ENCODE results near the gene VGF.

Gene VGF

DNA sequence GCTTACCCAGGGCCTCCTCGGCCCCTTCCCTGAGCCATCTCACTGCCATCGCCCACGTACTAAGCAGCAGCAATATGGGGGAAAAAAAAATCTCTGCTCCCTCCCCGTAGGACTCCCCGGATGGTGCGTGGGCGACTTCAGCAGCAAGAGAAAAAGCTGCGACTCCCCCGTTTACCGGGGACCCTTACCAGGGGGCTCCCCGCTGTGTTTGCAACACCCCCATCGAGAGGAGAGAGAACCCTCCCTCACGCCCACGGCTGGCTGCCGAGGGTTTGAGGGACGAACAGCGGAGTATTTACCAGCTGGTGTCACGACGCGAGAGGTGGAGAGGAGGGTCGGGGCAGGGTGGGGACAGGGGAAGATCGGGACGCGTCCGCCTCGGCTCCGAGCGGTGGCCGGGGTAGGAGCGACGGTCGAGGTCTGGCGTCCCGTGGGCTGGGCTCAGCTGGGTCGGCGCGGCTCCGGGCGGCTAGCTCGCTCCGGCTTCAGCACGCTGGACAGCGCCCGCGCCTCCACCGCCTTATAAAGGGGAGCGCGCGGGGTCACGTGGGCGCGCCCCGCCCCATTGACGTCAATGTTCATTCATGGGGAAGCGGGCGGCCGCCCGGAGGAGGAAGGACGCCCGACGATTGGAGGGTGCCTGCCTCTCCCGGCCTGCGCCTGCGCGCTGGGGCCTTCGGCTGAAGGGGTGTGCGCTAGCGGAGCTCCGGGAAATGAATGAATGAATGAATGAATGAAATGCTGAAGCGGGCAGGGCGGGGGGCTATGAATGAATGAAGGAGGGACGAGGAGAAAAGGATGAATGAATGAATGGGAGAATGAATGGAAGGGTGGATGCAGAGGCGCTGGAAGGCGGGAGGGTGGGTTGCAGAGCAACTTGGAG, at the start of gene VGF:
Gene VGF, minus strand, starts transcription at position 495 of the 883 bp plus-strand sequence. CDS start 726 bp downstream, outside the sequence.
- CTCF ChIA-PET: interaction anchor here (0.6 to 2.4 kb wide), 7 partner anchors 9 to 258 kb away, joined by 3 to 14 read pairs (median 5); no protein-coding TSS in a partner anchor
- H3K27ac ChIP-seq (ENCODE audit: extremely low read depth, low read depth, low read length): no peak within 1 kb of the TSS
- TF ChIP-seq ZXDB (tag by site-specific recombination; IDR thresholded peaks at IDR 0.05): peak; percentile 77; the same call in 1 of the 2 replicates
- TF ChIP-seq ZNF501 (tag by site-specific recombination; IDR thresholded peaks at IDR 0.05): peak; percentile 60; the same call in 1 of the 2 replicates
- no peak for TF ChIP-seq ZNF704 (tag by site-specific recombination; IDR thresholded peaks at IDR 0.05)
- TF ChIP-seq ZNF639 (tag by site-specific recombination; IDR thresholded peaks at IDR 0.05): no peak
- TF ChIP-seq ZNF548 (tag by site-specific recombination; IDR thresholded peaks at IDR 0.05): no peak
- TF ChIP-seq GLIS2 (tag by site-specific recombination; IDR thresholded peaks at IDR 0.05): peak; percentile 24; the same call in 1 of the 2 replicates
- TF ChIP-seq ZNF571 (tag by site-specific recombination; IDR thresholded peaks at IDR 0.05): no peak
- no peak for TF ChIP-seq YY1 (tag by site-specific recombination; IDR thresholded peaks at IDR 0.05)
- no peak for TF ChIP-seq AEBP2 (tag by site-specific recombination; IDR thresholded peaks at IDR 0.05; ENCODE audit: borderline replicate concordance)
- TF ChIP-seq ZNF792 (tag by site-specific recombination; IDR thresholded peaks at IDR 0.05): no peak
- peak; percentile 72; the same call in 1 of the 2 replicates for TF ChIP-seq ZNF394 (tag by site-specific recombination; IDR thresholded peaks at IDR 0.05; ENCODE audit: borderline replicate concordance)
- no peak for TF ChIP-seq ZNF140 (tag by site-specific recombination; IDR thresholded peaks at IDR 0.05)
- peak; percentile 97 for TF ChIP-seq KLF10 (tag by site-specific recombination; IDR thresholded peaks at IDR 0.05)
- TF ChIP-seq, protein P1, sequence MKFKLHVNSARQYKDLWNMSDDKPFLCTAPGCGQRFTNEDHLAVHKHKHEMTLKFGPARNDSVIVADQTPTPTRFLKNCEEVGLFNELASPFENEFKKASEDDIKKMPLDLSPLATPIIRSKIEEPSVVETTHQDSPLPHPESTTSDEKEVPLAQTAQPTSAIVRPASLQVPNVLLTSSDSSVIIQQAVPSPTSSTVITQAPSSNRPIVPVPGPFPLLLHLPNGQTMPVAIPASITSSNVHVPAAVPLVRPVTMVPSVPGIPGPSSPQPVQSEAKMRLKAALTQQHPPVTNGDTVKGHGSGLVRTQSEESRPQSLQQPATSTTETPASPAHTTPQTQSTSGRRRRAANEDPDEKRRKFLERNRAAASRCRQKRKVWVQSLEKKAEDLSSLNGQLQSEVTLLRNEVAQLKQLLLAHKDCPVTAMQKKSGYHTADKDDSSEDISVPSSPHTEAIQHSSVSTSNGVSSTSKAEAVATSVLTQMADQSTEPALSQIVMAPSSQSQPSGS (tag by site-specific recombination; IDR thresholded peaks at IDR 0.05; ENCODE audit: low read depth): peak; percentile 59; the same call in 1 of the 2 replicates
- TF ChIP-seq ZBTB21 (tag by site-specific recombination; IDR thresholded peaks at IDR 0.05): peak; percentile 76; the same call in 1 of the 2 replicates
- no peak for TF ChIP-seq ZNF777 (tag by site-specific recombination; IDR thresholded peaks at IDR 0.05; ENCODE audit: borderline replicate concordance)
- TF ChIP-seq ZNF529 (tag by site-specific recombination; IDR thresholded peaks at IDR 0.05; ENCODE audit: insufficient replicate concordance): no peak
- TF ChIP-seq GLIS1 (tag by site-specific recombination; IDR thresholded peaks at IDR 0.05): 0 out of 2 replicates have a peak, but pooled peaks have one; percentile 13
- TF ChIP-seq GLI2 (tag by site-specific recombination; IDR thresholded peaks at IDR 0.05; ENCODE audit: borderline replicate concordance, low read depth): no peak
- TF ChIP-seq, protein P2, sequence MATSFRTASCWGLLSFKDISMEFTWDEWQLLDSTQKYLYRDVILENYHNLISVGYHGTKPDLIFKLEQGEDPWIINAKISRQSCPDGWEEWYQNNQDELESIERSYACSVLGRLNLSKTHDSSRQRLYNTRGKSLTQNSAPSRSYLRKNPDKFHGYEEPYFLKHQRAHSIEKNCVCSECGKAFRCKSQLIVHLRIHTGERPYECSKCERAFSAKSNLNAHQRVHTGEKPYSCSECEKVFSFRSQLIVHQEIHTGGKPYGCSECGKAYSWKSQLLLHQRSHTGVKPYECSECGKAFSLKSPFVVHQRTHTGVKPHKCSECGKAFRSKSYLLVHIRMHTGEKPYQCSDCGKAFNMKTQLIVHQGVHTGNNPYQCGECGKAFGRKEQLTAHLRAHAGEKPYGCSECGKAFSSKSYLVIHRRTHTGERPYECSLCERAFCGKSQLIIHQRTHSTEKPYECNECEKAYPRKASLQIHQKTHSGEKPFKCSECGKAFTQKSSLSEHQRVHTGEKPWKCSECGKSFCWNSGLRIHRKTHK (tag by site-specific recombination; IDR thresholded peaks at IDR 0.05): no peak
- no peak for TF ChIP-seq ZNF626 (tag by site-specific recombination; IDR thresholded peaks at IDR 0.05)
- TF ChIP-seq WT1 (tag by site-specific recombination; IDR thresholded peaks at IDR 0.05): peak; percentile 53; the same call in 1 of the 2 replicates
- TF ChIP-seq ZNF311 (tag by site-specific recombination; IDR thresholded peaks at IDR 0.05; ENCODE audit: borderline replicate concordance): no peak
- TF ChIP-seq, protein P3, sequence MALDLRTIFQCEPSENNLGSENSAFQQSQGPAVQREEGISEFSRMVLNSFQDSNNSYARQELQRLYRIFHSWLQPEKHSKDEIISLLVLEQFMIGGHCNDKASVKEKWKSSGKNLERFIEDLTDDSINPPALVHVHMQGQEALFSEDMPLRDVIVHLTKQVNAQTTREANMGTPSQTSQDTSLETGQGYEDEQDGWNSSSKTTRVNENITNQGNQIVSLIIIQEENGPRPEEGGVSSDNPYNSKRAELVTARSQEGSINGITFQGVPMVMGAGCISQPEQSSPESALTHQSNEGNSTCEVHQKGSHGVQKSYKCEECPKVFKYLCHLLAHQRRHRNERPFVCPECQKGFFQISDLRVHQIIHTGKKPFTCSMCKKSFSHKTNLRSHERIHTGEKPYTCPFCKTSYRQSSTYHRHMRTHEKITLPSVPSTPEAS (tag by site-specific recombination; IDR thresholded peaks at IDR 0.05): 0 out of 2 replicates have a peak, but pooled peaks have one; percentile 53
- TF ChIP-seq EGR2 (tag by site-specific recombination; IDR thresholded peaks at IDR 0.05; ENCODE audit: low read depth): peak; percentile 82
- no peak for TF ChIP-seq ZNF184 (tag by site-specific recombination; IDR thresholded peaks at IDR 0.05)

More for the DNA sequence above, at the start of gene VGF:
- H3K4me3 ChIP-seq (ENCODE audit: low read depth, low read length): peak within 1 kb of the TSS; percentile 15
- H3K36me3 ChIP-seq (ENCODE audit: control insufficient read depth in 2 of 2, insufficient read depth in 1 of 2, low read length in 2 of 2): no peaks in the 10 kb centered on the region
- peaks cover 18% of the 10 kb centered on the region for H3K4me1 ChIP-seq (ENCODE audit: control insufficient read depth, insufficient read depth, low read length)
- POLR2A ChIA-PET: interaction anchor here (0.7 to 1.2 kb wide), 7 partner anchors 9 to 620 kb away, joined by 3 to 6 read pairs (median 3); partner anchors contain the start of genes POP7, SERPINE1 and ZNHIT1
- no peaks in the 10 kb centered on the region for H3K9me3 ChIP-seq (ENCODE audit: control insufficient read depth, insufficient read depth, low read depth, low read length)

Data from HEK293 (cell line).